ENCODE measurements around the gene ARHGEF4.
"Not testable (repeated sequence)": the region's sequence is repeated elsewhere in the genome, so short reads cannot be mapped to it uniquely, and the experiment has no call there.

Gene ARHGEF4

DNA sequence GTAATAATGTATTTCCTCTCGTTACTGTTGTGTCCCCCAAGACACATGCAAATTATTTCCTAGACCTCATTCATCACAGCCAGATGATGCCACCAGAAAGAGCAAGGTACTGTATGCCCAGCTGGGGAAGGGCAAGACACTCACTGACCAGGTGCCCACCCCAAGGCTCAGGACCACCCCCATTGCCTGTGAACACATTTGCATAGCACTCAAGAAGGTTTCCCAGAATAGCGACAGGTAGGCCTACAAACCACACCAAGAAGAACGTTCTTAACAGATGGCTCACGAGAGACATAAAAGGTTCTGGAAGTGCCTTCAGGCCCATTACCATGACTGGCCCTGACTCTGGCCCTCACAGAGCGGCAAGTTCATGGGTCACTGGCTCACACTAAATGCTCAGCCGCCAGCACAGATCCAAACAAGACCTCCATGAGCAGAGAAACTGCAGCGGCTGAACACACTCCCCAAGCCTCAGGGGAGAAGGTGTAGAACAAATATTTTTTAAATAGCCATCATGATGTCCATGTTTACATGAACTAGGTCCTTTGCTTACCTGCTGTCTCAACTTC is 212.5 kb downstream of the ARHGEF4 start:
- DNase-seq (ENCODE audit: low read depth): no peak

GRCh38 chr2:131050896-131051295 is 214.2 kb downstream of the ARHGEF4 start:
- no peak for DNase-seq (ENCODE audit: low read depth)

DNA sequence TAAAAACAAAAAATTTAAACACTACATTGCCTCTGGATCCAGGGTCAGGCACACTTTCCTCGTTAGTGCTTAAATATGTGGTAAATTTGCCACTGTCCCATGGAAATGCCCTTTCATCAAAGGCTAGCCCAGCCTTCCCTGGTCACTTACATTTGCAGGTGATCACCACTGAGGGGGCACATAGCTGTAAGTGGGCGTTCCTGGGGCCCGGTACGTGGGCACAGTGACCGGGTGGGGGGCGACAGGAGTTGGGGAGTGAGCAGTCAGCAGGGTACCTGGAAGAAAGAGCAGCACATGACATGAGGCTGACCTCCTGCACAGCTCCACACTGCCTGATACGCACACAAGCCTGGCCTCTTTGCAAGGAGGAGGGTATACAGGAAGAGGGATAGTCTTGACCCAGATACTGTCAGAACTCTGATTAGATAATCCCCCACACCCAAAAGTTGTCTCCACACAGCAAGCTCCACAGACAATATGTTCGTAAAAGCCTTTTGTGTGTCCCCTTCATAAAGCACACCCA is 216.1 kb downstream of the ARHGEF4 start:
- no peak for DNase-seq (ENCODE audit: low read depth)

- no peak for DNase-seq (ENCODE audit: low read depth)
These were observed 217.8 kb downstream of the ARHGEF4 start for GRCh38 chr2:131054488-131054887.

GRCh38 chr2:131055169-131056065 is 218.7 kb downstream of the ARHGEF4 start:
- DNase-seq (ENCODE audit: low read depth): no peak

- DNase-seq (ENCODE audit: low read depth): no peak
These were observed 219.7 kb downstream of the ARHGEF4 start for GRCh38 chr2:131056204-131056931.

DNA sequence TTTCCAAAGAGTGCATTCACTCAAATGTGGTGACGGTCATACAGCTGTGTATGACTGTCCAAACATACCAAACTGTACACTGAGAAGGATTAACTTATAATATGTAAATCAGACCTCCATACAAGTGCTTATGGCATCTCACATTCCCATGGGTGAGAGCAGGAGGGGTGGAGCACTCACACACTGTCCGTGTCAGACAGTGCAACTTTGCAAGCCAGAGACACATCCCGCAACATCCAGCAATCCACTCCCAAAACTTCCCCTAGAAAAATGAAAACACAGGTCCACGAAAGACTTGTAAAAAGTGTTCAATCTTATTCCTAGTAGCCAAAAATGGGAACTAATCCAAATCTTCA is 220.2 kb downstream of the ARHGEF4 start:
- DNase-seq (ENCODE audit: low read depth): no peak

DNA sequence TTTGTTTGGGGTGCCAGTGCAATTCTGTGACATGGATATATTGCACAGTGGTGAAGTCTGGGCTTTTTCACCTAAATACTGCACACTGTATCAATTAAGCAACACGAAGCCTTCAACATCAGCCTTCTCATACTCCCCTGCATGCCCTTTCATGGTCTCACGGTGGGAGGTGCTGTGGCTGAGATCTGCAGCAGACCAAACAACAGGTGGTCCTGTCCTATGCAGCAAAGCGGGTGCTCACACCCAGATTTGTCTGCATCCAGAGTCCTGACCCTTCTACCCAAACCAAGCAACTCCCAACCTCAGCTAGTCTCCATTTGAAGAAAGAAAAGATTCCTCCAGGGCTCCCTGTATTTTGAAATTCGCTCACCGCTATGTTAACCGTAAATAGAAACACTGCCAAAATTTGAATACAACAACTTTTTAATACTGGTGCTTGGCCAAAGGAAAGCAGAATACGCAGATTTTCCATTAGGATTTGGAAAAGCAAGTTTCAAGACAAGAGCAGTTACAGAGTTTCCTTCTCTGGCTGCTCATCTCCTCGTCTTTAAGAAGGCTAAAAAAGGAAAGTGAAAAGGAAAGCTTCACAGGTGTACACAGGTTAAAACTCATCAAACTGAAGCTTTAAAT is 221.6 kb downstream of the ARHGEF4 start:
- no peak for DNase-seq (ENCODE audit: low read depth)

DNA sequence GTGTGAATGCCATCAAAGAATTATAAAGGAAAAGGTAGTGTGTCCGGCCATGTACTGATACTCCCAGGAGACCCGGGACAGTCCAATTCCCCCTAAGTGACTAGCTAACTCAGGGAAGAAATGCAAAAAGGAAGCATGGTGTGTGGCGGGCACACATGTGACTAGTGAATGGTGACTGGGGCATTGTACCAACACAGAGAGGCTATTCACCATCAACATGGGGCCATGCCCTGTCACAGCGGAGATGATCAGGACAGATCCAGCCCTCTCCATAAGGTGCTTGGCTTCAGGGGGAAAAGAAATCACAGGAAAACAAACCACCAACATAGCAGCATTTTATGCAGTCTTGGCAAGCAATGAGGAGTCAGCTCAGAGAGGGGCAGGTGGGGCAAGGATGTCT is 222.2 kb downstream of the ARHGEF4 start:
- no peak for DNase-seq (ENCODE audit: low read depth)

- no peak for DNase-seq (ENCODE audit: low read depth)
These were observed 227.0 kb downstream of the ARHGEF4 start for GRCh38 chr2:131063501-131064283.

GRCh38 chr2:131064589-131065512 is 228.1 kb downstream of the ARHGEF4 start:
- DNase-seq (ENCODE audit: low read depth): no peak

DNA sequence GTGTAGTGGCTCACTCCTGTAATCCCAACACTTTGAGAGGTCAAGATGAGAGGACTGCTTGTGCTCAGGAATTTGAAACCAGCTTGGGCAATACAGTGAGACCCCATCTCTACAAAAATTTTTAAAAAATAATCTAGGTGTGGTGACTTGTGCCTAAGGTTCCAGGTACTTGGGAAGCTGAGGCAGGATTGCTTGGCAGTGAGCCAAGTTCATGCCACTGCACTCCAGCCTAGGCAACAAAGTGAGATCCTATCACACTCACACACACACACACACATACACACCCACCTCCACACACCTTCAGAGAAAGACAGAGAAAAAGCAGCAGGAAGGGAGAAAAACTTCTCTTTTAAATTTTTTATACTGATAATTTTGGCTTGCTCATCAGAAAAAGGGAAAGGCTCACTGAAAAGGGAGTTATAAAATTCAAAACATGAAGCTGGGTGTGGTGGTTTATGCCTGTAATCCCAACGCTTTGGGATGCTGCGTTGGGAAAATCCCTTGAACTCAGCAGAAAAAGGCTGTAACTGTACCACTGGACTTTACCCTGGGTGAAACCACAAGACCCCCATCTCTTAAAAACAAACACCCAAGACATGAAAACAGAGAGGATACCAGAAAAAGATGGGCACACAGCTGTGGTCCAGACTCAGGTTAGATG is 230.9 kb downstream of the ARHGEF4 start:
- no peak for DNase-seq (ENCODE audit: low read depth)

DNA sequence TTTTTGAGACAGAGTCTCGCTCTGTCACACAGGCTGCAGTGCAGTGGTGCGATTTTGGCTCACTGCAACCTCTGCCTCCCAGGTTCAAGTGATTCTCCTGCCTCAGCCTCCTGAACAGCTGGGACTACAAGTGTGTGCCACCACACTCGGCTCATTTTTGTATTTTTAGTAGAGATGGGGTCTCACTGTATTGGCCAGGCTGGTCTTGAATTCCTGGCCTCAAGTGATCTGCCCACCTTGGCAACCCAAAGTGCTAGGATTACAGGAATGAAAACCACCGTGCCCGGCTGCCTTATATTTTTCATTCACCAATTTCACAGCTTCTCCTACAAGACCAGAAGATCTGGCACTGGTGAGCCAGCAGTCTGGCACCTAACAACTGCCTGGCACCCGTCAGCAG is 231.5 kb downstream of the ARHGEF4 start:
- not testable (repeated sequence) for DNase-seq (ENCODE audit: low read depth)

GRCh38 chr2:131075578-131075977 is 238.9 kb downstream of the ARHGEF4 start:
- DNase-seq (ENCODE audit: low read depth): not testable (repeated sequence)

DNA sequence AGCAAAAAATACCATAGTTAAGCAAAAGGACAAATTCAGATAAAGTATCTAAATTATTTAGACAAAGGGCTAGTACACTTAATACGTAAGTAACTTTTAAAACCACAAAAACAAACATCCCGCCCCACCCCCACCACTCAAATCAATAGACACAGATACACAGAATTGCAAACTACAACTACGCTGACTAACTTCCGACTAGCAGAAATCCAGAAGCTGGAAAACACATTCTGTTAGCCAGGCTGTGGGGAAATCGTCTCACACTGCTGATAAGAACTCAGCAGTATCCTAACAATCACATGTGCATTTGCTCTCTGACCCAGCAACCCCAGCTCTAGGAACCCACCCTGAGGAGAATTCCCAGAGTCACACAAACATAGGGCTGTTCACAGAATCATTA is 240.0 kb downstream of the ARHGEF4 start:
- DNase-seq (ENCODE audit: low read depth): no peak

GRCh38 chr2:131077182-131077846 is 240.6 kb downstream of the ARHGEF4 start:
- DNase-seq (ENCODE audit: low read depth): no peak

- no peak for DNase-seq (ENCODE audit: low read depth)
These were observed 241.3 kb downstream of the ARHGEF4 start for GRCh38 chr2:131077966-131078365.

GRCh38 chr2:131079931-131080330 is 243.2 kb downstream of the ARHGEF4 start:
- not testable (repeated sequence) for DNase-seq (ENCODE audit: low read depth)

GRCh38 chr2:131081190-131081589 is 244.5 kb downstream of the ARHGEF4 start:
- no peak for DNase-seq (ENCODE audit: low read depth)

All from activated T-helper 9 cell treated with anti-CD3 and anti-CD28 coated beads, Interleukin-2, amount 50 U/mL, for 16 hours (primary cell).